HG02852 (cell line): ENCODE measurements around the gene MRPS22.
A peak's percentile ranks its signal among the peaks of the same experiment; 100 is the strongest.

ENCODE experiments used
- ATAC-seq: cut with Tn5 transposase; IDR thresholded peaks from one replicate; pipeline ENCODE4 v1.9.1; 2021; ENCODE audit warnings: mild to moderate bottlenecking, moderate library complexity; ENCODE audit not compliant: unreplicated experiment

Gene MRPS22

GRCh38 chr3:139311557-139311956, 32.3 kb upstream of the MRPS22 start:
- ATAC-seq, result no peak

DNA sequence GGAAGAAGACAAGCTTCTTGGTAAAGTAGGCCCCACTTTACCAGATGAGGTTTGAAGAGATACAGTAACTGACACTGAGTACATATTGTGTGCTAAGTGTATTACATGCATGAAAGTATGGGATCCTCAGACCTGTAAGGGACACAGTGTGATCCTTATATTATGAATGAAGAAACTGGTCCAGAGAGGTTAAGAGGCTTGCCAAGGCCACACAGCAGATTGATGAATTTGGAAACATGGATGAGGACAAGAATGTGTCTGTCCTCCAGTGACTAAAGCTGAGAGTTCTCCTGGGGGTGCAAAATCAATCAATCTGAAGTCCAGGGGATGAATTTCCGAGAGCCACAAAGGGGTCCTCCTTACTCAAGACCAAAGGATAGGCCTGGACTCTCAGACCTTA, 31.4 kb upstream of the MRPS22 start:
- no peak for ATAC-seq

GRCh38 chr3:139312959-139313358, 30.9 kb upstream of the MRPS22 start:
- no peak for ATAC-seq

GRCh38 chr3:139313921-139314320, 29.9 kb upstream of the MRPS22 start:
- ATAC-seq, result no peak

GRCh38 chr3:139317215-139317614, 26.6 kb upstream of the MRPS22 start:
- ATAC-seq, result no peak

GRCh38 chr3:139317660-139318430, 26.0 kb upstream of the MRPS22 start:
- ATAC-seq, result no peak

GRCh38 chr3:139318431-139318816, 25.4 kb upstream of the MRPS22 start:
- ATAC-seq, result no peak

DNA sequence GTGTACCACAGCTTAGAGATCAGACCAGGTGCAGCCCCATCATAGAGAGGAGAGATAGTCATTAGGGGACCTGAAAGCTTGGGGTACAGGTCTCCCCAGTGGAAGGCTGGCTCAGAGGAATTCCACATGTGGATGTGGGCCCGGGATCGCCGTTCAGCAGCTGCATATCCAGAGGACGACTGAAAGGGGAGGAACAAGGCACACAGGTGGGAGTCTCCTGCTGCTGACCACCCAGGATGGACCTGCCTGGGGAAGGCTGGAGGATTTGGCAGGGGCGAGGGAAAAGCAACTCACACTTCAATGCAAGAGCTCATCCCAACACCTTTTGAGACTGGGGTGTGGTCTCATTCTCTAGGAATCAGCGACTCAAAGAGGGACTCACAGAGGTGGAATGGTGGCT, 25.0 kb upstream of the MRPS22 start:
- ATAC-seq, result no peak

DNA sequence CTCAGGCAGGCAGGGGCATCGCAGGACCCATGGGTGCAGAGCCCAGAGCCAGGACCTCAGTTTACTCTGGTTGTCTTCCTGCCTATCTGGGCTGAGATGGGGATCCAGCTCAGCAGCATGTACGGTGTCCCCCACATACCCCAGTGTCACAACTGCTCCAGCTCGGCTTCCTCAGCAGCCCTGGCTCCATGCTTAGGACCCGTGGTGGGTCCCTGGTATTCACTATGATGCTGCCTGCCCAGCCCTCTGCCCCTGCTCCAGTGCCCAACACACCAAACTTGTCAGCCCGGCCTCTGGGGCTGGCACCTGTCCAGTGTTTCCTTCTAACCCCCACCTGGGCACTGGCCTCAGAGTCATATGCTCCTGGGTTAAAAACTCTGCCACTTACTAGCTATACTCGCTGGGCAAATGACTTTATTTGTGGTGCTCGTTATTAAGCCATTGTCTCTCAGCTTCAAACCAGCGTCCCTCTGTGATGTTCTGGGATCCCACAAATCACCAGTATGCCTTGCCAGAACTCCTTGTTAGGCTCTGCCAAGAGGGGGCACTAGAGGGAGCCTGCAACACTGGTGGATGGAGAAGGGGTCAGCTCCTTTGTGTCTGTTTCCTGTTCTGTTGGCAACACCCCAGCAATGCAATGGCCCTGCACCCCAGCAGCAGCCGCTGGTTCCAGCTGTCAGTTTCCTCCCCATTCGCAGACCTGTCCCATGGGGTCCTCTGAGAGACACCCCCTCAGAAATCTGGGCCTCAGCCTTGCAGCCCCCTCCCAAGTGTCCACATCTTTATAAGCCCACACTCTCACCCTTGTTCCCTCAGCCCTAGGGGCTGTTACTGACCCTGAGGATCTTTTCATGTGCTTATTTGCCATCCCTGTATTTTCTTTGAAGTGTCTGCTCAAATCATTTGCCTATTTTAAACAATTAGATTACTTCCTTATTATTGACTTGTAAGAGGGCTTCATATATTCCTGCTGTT, 24.1 kb upstream of the MRPS22 start:
- no peak for ATAC-seq

GRCh38 chr3:139320551-139321309, 23.1 kb upstream of the MRPS22 start:
- ATAC-seq, result no peak

GRCh38 chr3:139322346-139322745, 21.5 kb upstream of the MRPS22 start:
- ATAC-seq, result no peak

GRCh38 chr3:139323146-139323545, 20.7 kb upstream of the MRPS22 start:
- no peak for ATAC-seq

DNA sequence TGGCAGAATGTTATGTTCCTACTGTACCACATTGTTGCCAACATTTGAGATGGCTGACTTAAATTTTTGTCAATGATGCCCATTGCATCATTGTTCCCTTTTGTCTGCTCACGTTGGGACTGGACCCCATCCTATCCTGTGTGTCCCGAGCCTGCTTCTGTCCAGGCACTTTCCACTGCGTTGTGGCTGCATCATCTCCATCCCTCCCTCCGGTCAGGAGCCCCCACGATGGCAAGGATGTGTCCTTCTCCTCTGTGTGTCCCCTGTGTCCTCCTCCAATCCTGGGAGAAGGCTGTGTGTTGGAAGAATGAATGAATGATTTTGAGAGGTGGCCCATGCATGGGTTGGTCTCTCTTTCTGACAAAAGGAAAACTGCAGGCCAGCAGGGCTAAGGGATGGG, 19.4 kb upstream of the MRPS22 start:
- no peak for ATAC-seq

DNA sequence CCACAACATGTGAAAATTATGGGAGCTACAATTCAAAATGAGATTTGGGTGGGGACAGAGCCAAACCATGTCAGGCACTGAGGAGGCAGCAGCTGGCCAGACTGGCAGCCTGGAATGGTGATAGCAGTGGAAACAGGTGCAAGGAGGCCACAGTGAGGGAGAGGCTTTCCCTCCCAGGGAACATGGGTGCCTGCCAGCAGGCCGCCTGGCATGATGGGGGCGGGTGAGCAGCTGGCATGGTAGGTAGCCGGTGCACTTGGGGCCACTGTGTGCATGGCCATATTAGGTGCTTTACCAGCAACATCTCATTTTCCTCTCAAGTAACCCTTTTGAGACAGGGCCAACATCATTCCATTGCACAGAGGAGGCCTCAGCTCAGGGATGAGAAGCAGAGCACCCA, 18.3 kb upstream of the MRPS22 start:
- no peak for ATAC-seq

DNA sequence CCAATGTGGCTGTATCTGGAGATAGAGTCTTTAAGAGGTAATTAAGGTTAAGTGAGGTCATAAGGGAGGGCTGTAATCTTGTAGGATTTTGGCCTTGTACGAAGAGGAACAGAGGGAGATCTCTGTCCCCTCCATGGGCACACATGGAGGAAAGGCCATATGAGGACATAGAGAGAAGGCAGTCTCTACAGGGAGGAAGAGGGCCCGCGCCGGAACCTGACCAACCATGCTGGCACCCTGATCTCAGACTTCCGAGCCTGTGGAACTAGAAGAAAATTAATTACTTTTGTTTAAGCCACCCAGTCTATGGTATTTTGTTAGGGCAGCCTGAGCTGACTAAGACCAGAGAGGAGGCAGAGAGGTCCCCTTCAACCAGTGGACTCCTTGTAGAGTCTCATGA, 17.7 kb upstream of the MRPS22 start:
- ATAC-seq, result no peak

DNA sequence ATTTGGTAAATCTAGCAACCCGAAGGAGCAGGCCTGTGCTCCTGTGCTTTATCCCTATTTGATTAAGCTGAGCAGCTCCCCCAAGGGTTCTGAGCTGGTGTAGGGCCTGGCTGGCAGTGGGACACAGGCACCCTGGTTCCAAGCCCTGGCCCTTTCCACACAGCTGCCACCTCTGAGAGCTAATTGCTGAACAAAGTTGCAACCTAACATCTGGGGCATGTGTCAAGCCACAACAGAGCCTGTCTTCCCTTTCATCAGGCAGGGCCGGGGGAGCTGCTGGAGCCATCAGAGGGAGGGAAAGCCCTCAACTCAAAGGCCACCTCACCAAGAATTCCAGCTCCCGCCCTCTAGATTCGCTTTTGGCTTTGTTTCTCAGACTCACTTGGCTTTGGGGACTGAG, 17.1 kb upstream of the MRPS22 start:
- no peak for ATAC-seq

- no peak for ATAC-seq
These were observed 16.6 kb upstream of the MRPS22 start for GRCh38 chr3:139327231-139327630.

DNA sequence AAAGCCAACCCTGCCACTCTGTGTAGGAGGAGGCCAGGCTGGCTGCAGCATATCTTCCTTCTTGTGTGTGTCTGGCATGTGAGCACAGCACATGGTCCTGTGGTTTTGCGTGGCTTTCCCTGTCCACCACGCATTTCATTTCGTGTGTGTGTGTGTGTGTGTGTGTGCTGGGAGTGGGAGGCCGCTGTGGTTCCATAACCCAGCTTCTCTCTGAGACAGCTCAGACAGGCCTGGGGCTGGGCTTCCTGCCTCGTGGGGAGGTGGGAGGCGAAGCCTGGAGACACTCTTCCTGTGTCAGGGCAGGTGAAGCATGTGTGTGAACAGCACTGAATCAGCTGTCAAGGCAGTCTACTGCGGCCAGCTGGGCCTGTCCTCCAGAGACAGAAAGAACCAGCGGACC, 16.0 kb upstream of the MRPS22 start:
- ATAC-seq, result no peak

- ATAC-seq, result no peak
These were observed 15.5 kb upstream of the MRPS22 start for GRCh38 chr3:139328356-139328755.

DNA sequence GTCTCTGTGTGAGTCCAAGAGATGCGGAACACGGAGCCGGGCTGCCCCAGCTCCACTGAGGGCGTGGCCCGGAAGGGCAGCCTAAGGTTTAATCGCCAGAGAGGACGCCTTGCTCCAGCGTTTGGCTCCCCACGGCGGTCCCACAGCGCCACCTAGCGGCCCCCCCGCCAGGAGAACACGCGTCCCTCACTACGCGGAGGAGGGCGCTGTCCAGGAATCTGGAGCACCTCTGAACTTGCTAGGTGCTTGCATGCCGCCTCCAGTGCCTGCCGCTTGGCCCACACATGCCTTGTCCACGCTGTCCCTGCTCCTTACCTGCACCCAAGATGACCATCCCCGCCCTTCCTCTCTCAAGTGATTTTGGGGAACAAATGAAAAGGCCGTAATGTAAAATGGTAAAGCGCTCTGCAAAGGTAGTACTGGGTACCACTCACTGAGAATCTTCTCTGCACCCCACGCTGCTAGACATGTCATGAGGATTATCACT, 14.4 kb upstream of the MRPS22 start:
- peak; percentile 98 for ATAC-seq

GRCh38 chr3:139332092-139332491, 11.7 kb upstream of the MRPS22 start:
- no peak for ATAC-seq
